ENCODE measurements around the gene CNTNAP2. TPM values are rescaled to one million over a fixed set of nuclear protein-coding genes. Genes with fewer than 3 reads are reported as not detected.

The CNTNAP2 gene
- total and polyA plus RNA-seq, 9 of the 15 experiments (the other 6 are each of a cell fraction or from before 2014, with no cell fraction given), result 0.04 to 0.62 (median 0.09) TPM; not detected in 4

- no peak overlapping the region for H3K27ac ChIP-seq (ENCODE audit: extremely low read depth, low read depth, low read length)
- no peaks in the 10 kb centered on the region for H4K20me1 ChIP-seq (replicated peaks; ENCODE audit: control insufficient read depth, insufficient read depth, low read length)
- 0 out of 2 replicates have a peak, but pooled peaks cover 2% of the 10 kb centered on the region for H3K9me3 ChIP-seq (replicated peaks; ENCODE audit: control insufficient read depth, insufficient read depth, low read depth, low read length)
- TF ChIP-seq, protein P1, sequence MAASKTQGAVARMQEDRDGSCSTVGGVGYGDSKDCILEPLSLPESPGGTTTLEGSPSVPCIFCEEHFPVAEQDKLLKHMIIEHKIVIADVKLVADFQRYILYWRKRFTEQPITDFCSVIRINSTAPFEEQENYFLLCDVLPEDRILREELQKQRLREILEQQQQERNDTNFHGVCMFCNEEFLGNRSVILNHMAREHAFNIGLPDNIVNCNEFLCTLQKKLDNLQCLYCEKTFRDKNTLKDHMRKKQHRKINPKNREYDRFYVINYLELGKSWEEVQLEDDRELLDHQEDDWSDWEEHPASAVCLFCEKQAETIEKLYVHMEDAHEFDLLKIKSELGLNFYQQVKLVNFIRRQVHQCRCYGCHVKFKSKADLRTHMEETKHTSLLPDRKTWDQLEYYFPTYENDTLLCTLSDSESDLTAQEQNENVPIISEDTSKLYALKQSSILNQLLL (CRISPR knock-in tag; IDR thresholded peaks at IDR 0.05; ENCODE audit: borderline replicate concordance), result no peak
- TF ChIP-seq XRCC5 (IDR thresholded peaks at IDR 0.05; ENCODE audit: low read depth, low read length) (no peak), BHLHE40 (IDR thresholded peaks at IDR 0.05; ENCODE audit: low read length) (no peak), CBFA2T2 (conservative IDR thresholded peaks at IDR 0.05) (no peak), ZNF311 (CRISPR knock-in tag; IDR thresholded peaks at IDR 0.05) (no peak), MTF1 (CRISPR knock-in tag; IDR thresholded peaks at IDR 0.05; ENCODE audit: borderline replicate concordance) (no peak), ID3 (CRISPR knock-in tag; IDR thresholded peaks at IDR 0.05) (no peak), ID3 (tag; IDR thresholded peaks at IDR 0.05) (no peak)
- intact Hi-C loops (cut with micrococcal nuclease) (no loop called here), in situ Hi-C loops (cut with MboI) (no loop called here)
- no peak for DNase-seq (ENCODE audit: extremely low read depth in 1 of 4, low spot score in 3 of 4)
- no peak for ATAC-seq
- no peaks in the 10 kb centered on the region for H3K79me2 ChIP-seq (ENCODE audit: control insufficient read depth, insufficient read depth, low read length)
- no peak overlapping the region for H3K9ac ChIP-seq (ENCODE audit: insufficient read depth in 1 of 2, low read depth in 2 of 2, low read length in 2 of 2)
- H3K4me2 ChIP-seq (ENCODE audit: insufficient read depth, low read length), result no peak overlapping the region
- H3K4me1 ChIP-seq (replicated peaks in 1 of 2; ENCODE audit: control insufficient read depth in 2 of 2, insufficient read depth in 2 of 2, low read length in 2 of 2), result no peaks in the 10 kb centered on the region
- H3K9me1 ChIP-seq (ENCODE audit: control insufficient read depth, insufficient read depth, low read length), result no peaks in the 10 kb centered on the region
- WGBS (ENCODE audit: insufficient coverage, low coverage, missing lambda C conversion rate), result 0% methylated on average over 1 of the region's 1 CpG
- no peak overlapping the region for H3K4me3 ChIP-seq
- no peak for FAIRE-seq
- no peaks in the 10 kb centered on the region for H3K27me3 ChIP-seq (ENCODE audit: control insufficient read depth in 2 of 2, insufficient read depth in 2 of 2, low read length in 2 of 2)
- H2AFZ ChIP-seq (ENCODE audit: low read depth, low read length), result no peak overlapping the region
- ChIA-PET POLR2A (no interaction called here), CTCF (ENCODE audit: low intra/inter-chr PET ratio) (no interaction called here)
- no peaks in the 10 kb centered on the region for H3K36me3 ChIP-seq (ENCODE audit: control insufficient read depth, insufficient read depth, low read length)
- no TSS peak for BruUV-seq (replicated peaks)
These were observed 973.0 kb downstream of the CNTNAP2 start for GRCh38 chr7:147089608-147090007.
